GM18909 (cell line): ENCODE measurements around the gene DUSP1.

ENCODE experiments used
- ATAC-seq: cut with Tn5 transposase; IDR thresholded peaks from one replicate; pipeline ENCODE4 v1.9.1; 2021; ENCODE audit warnings: mild to moderate bottlenecking; ENCODE audit not compliant: unreplicated experiment, poor library complexity

Gene DUSP1

DNA sequence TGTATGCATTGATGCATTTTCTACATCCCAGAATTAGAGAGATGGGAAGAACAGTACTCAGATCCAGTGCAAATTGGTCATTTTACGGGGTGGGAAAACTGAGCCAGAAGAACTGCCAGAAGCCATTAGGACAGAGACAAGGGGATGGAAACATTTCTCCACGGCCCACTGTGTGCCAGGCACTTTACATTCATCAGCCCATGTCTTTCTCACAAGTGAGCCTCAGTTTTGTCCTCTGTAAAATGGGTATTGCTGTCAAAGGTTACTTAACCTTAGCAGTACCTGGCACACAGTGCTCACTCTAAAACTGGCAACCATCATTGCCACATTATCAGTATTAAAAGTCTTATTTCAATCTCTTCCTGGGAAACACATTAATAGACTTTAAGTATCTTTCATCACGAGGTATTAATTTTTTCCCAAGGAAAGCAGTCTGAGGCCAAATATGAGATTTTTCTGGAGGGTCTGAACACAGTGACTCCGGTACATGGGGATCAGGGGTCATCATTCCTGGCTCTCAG, 5.2 kb downstream of the DUSP1 start:
- ATAC-seq: no peak

- ATAC-seq: peak; percentile 91
These were observed 5.9 kb downstream of the DUSP1 start for GRCh38 chr5:172764861-172765765.

DNA sequence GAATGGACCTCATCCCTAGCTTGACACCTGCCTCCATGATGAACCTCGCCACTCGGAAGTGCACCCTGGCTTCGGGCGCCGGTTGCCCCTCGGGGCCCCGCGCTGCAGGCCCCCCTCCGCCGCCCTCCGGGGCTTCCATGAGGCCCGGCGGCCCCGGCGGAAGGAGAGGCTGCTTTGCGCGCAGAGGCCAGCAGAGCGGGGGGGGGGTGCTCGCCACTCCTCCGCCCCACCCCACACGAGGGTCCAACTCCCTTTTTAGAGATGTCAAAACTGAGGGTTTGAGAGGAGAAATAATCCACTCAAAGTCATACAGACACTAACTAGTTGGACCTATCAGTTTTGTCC, 7.9 kb downstream of the DUSP1 start:
- ATAC-seq: no peak

DNA sequence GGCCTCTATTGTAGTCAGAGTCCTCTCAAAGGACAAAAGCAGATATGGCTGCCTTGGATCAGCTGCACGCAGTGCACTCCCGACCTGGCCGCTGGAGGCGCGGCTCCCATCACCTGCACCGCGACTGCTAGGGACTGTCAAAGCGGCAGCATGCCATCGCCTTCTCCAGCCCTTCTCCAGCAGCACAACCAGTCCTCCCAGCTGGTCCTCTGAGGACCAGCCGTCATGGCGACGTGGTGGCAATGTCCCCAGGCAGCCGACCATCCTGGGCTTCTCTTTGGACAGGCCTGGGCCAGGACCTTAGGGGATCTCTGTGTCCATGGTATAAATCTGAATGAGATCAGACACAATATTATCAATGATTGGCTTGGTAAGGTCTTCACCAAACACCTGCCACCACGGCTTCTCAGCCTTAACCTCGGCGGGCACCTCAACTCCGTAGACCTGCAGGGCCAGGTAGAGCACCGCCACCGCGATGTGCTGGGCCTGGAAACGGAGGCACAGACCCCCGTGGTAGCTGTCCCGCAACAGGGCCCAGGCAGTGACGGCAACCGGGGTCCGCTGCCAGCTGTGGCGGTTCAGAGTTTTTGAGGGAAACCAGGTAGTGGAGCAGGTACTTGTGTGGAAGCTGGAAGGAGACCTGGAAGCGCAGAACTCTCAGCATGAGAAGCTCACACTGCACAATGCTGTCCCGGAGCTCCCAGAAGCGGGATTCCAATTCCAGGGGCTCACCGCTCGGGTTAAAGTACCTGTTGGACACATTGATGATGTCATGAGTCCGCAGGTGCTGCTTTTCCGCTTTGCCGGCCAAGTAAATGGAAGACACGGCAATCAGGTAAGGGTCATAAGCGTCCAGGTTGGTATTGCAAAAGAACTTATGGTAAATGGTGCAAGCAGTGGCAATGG, 8.5 kb downstream of the DUSP1 start:
- ATAC-seq: no peak

DNA sequence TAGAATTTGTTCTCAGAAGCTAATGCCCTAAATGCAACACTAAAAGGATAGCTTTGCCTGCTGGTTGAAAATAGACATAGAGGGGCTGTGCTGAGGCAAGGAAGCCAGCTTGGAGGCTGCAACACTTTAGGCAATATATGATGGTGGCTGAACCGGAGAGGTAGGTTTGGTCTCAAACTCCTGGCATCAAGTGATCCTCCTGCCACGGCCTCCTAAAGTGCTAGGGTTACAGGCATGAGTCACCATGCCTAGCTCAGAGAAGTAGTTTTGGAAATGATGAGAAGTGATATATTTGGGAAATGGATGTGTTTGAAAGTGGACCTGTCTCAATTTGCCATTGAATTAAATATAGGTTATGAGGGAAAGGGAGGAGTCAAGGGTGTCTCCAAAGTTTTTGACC, 10.0 kb downstream of the DUSP1 start:
- ATAC-seq: no peak

DNA sequence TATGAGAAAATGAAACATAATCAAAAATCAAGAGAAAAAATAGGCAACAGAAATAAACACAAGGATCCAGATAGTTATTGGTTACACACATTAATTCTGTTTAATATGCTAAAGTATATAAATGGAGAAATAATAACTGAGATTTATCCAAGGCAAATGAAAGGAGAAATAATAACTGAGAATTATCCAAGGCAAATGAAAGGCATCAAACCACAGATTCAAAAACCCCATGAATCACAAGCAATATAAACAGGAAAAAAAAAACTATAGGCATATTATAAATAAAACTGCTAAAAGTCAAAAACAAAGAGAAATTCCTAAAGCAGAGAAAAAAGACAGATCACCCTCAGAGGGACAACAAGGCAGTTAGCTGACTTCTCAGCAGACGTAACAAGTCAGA, 10.9 kb downstream of the DUSP1 start:
- ATAC-seq: no peak

GRCh38 chr5:172758834-172759149, 12.2 kb downstream of the DUSP1 start:
- ATAC-seq: no peak

- ATAC-seq: no peak
These were observed 12.7 kb downstream of the DUSP1 start for GRCh38 chr5:172758077-172758833.

- no peak for ATAC-seq
These were observed 13.5 kb downstream of the DUSP1 start for GRCh38 chr5:172757394-172758010.

- ATAC-seq: no peak
These were observed 14.1 kb downstream of the DUSP1 start for GRCh38 chr5:172756764-172757393.

- ATAC-seq: no peak
These were observed 16.2 kb downstream of the DUSP1 start for GRCh38 chr5:172754596-172755356.

DNA sequence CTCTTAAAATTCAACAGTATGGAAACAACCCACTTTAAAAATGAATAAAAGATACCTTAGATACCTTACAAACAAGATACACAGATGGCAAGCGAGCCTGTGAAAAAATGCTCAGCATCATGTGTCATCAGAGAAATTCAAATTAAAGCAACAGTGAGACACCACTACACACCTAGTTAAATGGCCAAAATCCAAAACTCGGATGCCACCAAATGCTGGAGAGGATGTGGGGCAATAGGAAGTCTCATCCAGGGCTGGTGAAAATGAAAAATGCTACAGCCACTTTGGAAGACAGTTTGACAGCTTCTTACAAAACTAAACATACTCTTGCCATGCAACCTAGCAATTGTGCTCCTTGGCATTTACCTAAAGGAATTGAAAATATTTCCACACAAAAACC, 17.9 kb downstream of the DUSP1 start:
- ATAC-seq: no peak

DNA sequence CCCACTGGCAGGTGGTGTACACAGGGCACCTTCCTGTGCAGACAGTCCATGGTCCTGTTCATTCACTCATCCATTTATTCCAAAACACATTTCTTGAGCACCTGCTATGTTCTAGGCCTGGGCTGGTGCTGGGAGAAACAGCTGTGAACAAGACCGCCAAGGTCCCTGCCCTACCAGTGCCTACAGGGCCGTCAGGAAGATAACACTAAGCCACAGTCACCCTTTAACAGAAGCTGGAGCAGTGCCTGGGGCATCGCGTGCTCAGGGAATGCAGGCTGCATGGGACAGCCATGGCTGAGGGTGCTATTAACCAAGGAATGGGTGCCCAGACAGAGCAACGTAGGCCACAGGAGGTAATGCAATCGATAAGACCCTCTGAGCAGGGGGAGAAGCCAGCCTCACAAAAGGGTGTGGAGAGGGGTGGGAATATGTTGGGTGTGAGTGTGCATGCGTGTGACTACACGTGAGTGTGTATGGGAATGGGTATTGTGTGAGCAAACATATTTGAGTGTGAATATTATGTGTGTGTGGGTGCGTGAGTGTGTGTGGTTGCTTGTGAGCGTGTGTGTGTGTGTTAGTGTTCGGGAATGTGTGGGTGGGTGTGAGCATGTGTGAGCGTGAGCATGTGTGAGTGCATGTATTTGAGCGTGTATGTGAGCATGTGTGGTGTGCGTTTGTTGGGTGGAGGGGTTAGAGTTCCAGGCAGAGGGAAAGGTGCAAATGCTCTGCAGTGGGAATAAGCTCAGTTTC, 19.1 kb downstream of the DUSP1 start:
- no peak for ATAC-seq

DNA sequence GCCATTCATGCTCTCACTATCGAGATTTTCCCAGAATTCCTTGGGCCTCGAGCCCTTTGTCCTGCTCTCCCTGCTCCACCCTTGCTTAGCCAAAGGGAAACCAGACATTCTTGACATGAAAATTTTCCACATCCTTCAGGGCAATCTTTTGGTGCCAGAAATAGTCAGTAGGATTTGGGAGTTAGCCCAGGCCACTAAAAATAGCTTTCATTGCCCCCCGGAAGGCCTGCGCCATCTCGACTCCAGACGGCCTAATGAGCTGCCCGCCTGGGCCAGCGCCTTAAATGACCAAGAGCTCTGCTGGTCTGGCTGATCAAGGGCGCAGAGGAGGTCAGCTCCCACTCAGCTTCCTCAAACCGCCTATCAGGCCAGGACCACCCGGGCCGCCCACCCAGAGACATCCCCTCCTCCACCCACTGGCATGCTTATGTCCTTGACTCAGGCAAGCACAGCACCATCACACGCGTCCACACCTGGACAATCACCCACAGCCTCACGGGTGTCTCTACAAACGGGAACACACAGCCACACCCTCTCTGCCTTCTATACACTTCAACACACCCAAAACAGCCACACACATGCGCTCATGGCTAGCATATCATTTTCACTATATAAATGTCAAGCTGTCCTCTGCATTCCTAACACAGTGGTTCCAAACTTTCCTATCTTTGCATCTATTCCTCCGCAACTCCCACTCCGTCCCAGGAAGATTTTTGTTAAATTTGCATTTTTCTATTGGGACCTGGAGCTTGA, 20.9 kb downstream of the DUSP1 start:
- no peak for ATAC-seq

- ATAC-seq: no peak
These were observed 21.9 kb downstream of the DUSP1 start for GRCh38 chr5:172749076-172749475.

- ATAC-seq: no peak
These were observed 22.6 kb downstream of the DUSP1 start for GRCh38 chr5:172748341-172748843.

DNA sequence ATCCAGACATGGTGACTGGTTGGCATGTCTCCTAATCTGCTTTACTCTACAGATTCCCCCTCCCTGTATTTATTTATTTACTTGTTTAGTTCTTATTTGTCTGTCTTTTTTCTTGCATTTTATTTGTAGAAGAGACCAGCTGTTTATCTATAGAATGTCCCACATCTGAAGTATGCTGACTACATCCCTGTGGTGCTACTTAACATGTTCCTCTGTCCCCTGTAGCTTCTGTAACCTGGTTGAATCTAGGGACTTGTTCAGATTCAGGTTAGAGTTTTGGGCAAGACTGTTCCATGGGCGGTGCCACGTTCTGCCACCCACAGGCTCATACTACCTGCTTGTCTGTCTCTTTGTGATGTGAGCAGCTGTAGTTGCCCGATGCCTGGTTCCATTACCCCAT, 23.5 kb downstream of the DUSP1 start:
- ATAC-seq: no peak
